GM19239 (cell line): ENCODE results near the gene PRKN.
A peak's percentile ranks its signal among the peaks of the same experiment; 100 is the strongest.

ENCODE experiments used
- DNase-seq: peaks from one replicate; pipeline ENCODE4 v3.0.0; 2011; ENCODE audit warnings: low spot score; ENCODE audit not compliant: insufficient read length
- FAIRE-seq: peaks from 2 replicates; lab custom pipeline; 2011; peaks lifted over from hg19 to GRCh38; lab: Jason Lieb, UNC

The PRKN gene

GRCh38 chr6:161804838-161805237 is 922.7 kb downstream of the PRKN start:
- DNase-seq (no peak), FAIRE-seq (no peak)

DNA sequence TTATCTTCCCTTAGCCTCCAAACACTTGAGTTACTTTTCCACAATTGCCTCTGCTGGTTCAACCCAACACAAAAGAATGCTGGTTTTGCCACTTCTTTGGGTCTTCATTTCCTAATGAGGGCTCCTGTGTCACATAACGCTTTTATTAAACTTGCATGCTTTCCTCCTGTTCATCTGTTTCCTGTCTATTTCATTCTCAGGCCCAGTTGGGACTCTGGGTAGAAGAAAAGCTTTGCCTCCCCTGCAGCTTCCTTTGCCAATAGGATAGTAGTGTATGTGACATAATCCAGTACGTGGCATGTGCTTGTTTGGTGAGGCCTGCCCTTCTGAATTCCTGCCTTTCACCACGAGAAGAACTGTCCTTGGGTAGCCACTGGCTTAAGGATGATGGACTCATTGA is 924.4 kb downstream of the PRKN start:
- DNase-seq (no peak), FAIRE-seq (no peak)

- FAIRE-seq: no peak
- no peak for DNase-seq
Measured at GRCh38 chr6:161802231-161802630, 925.3 kb downstream of the PRKN start.

DNA sequence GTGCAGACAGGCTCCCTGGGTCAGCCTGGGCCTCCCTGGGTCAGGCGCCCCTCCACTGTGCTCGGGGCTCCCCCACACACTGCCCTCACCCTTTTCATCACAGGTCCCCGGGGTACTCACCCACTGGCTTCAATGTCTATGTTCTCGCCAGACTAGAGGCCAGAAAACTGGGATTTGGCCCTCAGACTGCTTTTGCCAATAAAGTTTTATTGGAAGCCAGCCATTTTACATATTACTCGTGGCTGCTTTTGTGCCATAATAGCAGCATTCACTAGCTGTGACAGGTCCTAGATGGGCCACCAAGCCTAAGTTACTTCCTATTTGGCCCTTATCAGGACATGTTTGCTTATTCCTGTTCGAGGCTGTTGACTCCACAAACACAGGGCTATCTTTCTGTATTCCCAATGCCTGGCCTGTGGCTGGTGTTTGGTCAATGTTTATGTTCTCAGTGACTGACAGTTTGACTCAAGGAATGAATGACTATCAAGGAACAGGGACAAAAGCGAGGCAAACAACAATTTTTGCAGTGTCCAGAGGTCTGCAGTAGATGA is 928.6 kb downstream of the PRKN start:
- DNase-seq (no peak), FAIRE-seq (no peak)

DNA sequence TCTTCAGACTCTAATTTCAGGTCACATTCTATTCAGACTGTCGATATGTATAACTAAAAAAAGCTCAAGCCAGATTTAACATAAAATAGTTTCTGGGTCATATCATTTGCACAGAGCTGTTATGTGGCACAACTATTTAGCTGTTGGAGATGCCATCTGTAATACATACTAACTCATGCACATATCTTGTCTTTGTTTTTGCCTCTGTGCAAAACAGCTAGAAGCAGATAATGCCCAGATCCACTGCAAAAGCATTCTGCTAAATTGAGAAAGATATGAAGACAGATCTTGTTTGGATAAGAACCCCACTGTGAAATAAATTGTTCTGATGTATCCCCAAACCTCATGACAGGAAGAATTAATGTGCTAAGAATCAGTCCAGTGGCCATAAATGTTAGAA is 930.9 kb downstream of the PRKN start:
- DNase-seq (no peak), FAIRE-seq (no peak)

GRCh38 chr6:161792851-161793493 is 934.6 kb downstream of the PRKN start:
- DNase-seq: no peak
- no peak for FAIRE-seq

DNA sequence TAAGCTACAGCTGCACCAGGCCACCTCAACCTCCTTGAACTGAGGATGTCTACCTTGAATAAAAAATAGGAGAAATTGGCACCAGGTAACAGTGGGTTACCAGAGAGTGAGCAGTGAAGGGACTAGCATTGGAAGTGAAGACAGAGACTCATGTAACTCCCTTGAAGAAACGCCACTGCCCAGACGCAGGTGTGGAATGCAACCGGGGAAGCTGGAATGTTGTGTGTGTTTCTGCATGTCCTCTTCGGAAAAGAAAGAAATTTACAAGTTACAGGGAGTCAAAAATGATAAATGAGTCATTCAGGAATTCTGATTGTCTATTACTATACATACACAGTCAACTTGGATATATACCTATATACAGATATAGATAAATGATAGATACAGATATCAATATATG is 939.0 kb downstream of the PRKN start:
- FAIRE-seq (no peak), DNase-seq (no peak)

DNA sequence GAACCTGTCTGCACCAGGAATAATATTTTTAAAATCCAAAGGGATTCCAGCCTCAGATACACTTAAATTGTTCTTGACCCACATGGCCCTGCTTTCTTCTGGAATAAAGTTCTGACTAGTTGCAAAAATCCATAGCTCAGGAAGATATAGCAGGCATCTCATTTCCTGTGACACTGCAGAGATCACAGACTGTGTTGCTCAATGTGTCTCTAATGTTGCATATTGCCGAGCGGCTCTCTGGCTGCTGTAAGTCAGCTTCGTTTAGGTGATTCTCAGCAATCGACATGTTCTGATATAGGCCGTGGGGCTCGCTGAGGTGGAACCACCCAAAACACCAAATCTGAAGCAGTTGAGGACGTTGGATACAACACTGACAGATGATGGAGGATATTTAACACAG is 955.4 kb downstream of the PRKN start:
- DNase-seq (no peak), FAIRE-seq (no peak)

- FAIRE-seq (no peak), DNase-seq (no peak)
Measured at GRCh38 chr6:161761966-161762365, 965.6 kb downstream of the PRKN start.

DNA sequence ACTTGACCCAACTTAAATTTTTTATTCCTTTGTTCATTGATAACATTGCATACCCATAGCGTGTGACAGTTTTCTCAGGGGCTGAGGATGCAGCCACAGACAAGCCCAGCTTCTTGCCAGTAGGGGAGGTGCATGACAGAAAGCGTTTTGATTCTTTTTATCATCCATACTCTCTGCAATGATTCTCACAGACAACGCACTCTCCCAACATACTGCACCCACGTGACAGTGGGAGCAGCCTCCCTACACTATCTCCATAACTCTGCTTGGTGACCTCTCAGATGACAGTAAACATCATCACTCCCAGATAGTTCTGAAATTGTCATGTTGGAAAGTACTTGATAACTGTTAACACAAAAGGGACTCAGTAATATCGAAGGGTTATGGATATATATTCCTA is 972.5 kb downstream of the PRKN start:
- FAIRE-seq (no peak), DNase-seq (no peak)

DNA sequence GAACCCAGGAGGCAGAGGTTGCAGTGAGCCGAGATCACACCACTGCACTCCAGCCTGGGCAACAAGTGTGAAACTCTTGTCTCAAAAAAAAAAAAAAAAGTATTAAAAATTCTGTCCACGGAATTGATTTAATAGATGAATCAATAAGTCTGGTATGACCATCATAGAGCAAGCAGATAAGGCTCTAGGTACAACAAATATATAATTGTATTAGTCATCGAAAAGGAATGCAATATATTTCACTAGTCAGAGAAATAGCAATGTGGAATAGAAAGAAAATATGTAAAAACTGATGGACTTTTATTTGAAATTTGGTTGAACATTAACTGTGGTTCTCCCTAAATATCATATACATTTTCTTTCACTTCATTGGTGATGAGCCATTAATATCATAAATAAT is 976.9 kb downstream of the PRKN start:
- FAIRE-seq (no peak), DNase-seq (no peak)

DNA sequence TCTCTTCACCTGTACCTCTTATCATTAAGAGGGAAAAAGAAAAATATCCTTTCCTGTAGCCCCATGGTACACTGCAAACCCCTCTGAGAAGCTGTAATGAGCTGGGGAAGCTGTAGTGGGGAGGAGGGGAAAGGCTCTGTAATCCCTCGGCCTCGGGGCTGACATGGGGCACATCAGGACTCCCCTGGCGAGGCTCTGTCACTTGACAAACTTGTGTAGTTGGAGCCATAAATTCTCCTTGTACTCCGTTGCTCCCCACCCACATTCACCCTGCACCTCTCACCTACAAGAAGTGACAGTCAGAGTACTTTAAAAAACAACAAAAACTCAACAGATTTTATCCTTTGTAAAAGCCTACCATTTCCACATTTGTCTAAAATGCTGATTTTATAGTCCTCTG is 978.0 kb downstream of the PRKN start:
- no peak for FAIRE-seq
- DNase-seq: no peak

- FAIRE-seq (peak; percentile 31), DNase-seq (no peak)
Measured at GRCh38 chr6:161748535-161749416, 978.8 kb downstream of the PRKN start.

DNA sequence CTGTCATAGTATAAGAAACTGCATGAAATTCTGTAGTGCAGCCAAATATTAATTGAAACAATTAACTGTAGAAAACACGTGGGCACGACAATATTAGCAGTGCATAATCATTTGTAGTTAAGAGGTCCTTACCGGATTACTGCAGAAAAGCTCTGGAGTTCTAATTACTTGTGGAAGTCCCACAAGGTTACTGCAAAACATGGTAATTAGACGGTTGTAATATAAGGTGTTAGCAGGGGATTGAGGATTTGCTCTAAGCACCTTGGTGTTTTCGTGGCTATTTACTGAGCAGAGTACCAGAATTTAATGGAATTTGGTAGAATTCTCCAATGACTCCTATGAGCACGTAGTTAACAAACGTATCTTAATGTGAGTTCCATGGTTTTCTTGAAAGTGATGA is 980.1 kb downstream of the PRKN start:
- FAIRE-seq (no peak), DNase-seq (no peak)

DNA sequence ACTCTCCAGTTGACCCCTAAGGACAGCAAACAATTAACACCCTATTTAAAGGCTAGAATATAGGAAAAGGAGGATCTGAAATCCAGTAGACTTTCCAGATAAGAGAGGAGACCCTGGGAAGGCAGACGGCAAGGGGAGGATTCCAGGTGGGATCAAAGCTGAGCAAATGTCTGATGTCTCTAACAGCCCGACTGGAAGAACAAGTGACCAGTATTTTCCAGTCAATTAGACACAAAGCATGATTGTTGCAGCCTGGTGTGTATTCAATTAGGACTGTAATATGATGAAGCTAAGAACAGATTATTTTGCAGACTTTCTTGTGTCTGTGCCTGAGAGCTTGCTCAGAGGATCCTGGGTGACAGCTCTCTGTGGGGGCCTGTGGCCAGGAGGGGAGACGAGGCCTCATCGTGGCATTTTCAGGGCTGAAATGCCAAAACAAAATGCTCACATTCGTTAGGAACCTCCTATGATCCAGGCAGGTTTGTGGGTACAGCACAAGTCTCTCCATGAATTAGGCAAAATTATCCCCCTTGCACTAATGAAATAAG is 981.9 kb downstream of the PRKN start:
- FAIRE-seq (no peak), DNase-seq (no peak)

DNA sequence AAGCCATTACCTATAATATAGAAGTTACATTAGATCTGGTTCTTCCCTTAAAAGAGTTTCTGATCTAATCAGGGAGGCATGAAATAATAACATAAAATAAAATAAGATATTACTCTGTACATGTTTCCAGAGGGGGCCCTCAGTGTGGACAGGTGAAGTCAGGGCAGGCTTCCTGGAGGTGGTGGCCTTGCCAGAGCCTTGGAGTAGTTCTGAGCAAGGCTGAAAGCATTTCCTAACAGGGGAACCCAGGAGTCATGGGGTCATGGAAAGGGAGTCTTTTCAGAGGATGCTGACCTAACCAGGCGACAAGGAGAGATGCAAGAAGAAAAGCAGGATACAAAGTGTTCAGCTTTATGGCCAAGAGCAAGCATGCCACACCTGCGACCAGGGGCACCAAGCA is 982.4 kb downstream of the PRKN start:
- DNase-seq: no peak
- FAIRE-seq: no peak

GRCh38 chr6:161744211-161745067 is 983.1 kb downstream of the PRKN start:
- FAIRE-seq: no peak
- DNase-seq: no peak

DNA sequence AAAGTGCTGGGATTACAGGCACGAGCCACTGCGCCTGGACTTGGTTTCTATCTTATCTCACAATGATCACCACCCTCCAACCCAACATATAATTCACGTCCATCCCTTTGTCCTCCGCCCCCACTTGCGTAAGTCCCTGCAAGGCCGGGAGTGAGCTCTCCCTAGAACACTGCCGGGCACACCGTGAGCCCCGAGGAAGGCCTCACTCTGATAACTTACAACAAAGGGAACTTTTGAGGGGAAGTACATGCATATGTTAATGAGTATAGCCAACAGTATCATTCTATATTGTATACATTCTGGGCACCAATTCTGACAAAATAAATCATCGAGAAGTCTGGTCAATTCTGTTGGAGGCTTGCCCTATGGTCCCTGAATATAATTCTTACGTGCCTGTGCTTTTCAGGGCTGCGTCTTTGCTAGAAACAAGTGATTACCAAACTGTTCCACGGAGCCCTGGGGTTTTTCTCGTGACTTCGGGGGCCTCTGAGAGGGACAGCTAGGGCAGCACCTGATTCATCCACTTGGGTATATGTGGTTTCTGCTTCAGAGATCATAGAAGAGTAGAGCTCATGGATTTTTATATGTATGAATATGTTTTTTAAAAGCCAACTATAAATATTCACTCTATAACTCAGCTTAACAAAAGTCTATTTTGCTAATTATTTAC is 983.9 kb downstream of the PRKN start:
- DNase-seq (no peak), FAIRE-seq (no peak)

- FAIRE-seq: no peak
- no peak for DNase-seq
Measured at GRCh38 chr6:161740486-161740885, 987.1 kb downstream of the PRKN start.

- DNase-seq: no peak
- FAIRE-seq: no peak
Measured at GRCh38 chr6:161736781-161737292, 990.7 kb downstream of the PRKN start.
